Measurements from ENCODE around the gene ENTPD6. TPM values are rescaled to one million over a fixed set of nuclear protein-coding genes. Genes with fewer than 3 reads are reported as not detected.

The ENTPD6 gene
- polyA plus RNA-seq, 4 donors: 84.1 to 242 (median 140) TPM

DNA sequence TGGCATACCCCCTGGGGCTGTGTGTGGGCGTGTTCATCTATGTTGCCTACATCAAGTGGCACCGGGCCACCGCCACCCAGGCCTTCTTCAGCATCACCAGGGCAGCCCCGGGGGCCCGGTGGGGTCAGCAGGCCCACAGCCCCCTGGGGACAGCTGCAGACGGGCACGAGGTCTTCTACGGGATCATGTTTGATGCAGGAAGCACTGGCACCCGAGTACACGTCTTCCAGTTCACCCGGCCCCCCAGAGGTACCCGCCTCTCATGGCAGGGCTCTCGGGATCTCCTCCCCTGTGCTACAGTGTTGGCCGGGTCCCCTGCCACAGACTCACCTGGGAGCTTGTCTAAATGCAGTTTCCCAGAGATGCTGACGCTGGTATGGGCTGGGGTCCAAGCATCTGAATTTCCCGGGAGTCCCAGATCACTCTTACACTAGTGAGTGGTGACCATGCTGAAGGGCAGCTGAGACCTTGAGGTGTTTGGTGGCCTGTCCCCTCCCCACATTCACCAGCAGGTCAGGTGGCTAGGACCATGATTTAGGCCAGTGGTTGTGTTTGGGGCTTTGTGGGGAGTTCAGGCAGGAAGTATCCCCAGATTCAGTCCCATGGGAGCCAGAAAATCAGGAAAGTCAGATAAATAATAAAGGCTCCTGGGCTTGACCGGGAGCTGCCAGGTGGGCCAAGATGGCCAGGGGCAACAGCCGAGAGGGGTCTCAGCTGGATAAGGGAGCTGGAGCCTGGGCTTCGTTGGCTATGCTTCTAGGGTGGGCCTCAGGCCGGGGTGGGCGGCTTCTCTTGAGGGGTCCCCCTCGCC, 11.8 kb downstream of the ENTPD6 start:
- H3K9me3 ChIP-seq (ENCODE audit: control insufficient read depth in 2 of 2, insufficient read depth in 1 of 2, low read depth in 1 of 2, low read length in 1 of 2): no peaks in the 10 kb centered on the region
- 92 to 95% (median 94%) methylated on average over 21 to 22 of the region's 22 CpGs for WGBS, 3 donors
- H3K27ac ChIP-seq (ENCODE audit: low read depth in 1 of 3, low read length in 2 of 3): no peak overlapping the region
- H3K27me3 ChIP-seq (ENCODE audit: control insufficient read depth in 3 of 3, insufficient read depth in 3 of 3, low read length in 3 of 3): no peaks in the 10 kb centered on the region
- FAIRE-seq (no peak), DNase-seq (no peak)
- H3K4me1 ChIP-seq (ENCODE audit: control insufficient read depth in 3 of 3, insufficient read depth in 2 of 3, low read depth in 1 of 3, low read length in 2 of 3): no peaks in the 10 kb centered on the region
- no peak overlapping the region for H3K4me3 ChIP-seq (ENCODE audit: low read depth in 1 of 3, low read length in 3 of 3)
- peaks cover 0 to 45% (median 6%) of the 10 kb centered on the region in 3 donors for H3K36me3 ChIP-seq (ENCODE audit: control insufficient read depth in 3 of 3, insufficient read depth in 2 of 3, low read depth in 1 of 3, low read length in 3 of 3)

DNA sequence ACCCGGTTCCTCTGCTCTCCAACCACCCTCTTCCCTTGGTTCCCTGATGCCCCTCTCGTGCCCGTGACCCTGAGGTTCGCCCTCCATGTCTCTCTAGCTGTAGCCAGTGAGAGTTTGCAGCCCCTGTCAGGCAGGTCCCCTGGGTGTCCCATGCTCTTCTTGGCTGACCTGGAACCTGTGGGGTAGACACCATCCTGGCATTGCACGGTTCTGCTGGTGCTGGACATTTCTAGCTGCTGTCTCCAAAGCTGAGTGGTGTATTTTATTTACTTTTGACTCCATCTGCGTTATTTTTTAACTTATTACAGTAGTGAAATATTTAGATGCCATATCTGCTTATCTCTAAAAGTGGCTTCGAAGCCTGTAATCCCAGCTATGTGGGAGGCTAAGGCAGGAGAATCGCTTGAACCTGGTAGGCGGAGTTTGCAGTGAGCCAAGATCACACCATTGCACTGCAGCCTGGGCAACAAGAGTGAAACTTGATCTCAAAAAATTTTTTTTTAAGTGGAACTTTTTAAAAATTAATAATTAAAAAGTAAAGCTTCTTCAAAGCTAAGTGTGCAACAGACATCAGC, 12.5 kb downstream of the ENTPD6 start:
- Histone ChIP-seq H3K27me3 (ENCODE audit: control insufficient read depth in 3 of 3, insufficient read depth in 3 of 3, low read length in 3 of 3) (no peaks in the 10 kb centered on the region), H3K9me3 (ENCODE audit: control insufficient read depth in 2 of 2, insufficient read depth in 1 of 2, low read depth in 1 of 2, low read length in 1 of 2) (no peaks in the 10 kb centered on the region), H3K4me1 (ENCODE audit: control insufficient read depth in 3 of 3, insufficient read depth in 2 of 3, low read depth in 1 of 3, low read length in 2 of 3) (no peaks in the 10 kb centered on the region), H3K27ac (ENCODE audit: low read depth in 1 of 3, low read length in 2 of 3) (no peak overlapping the region), H3K4me3 (ENCODE audit: low read depth in 1 of 3, low read length in 3 of 3) (no peak overlapping the region), H3K36me3 (ENCODE audit: control insufficient read depth in 3 of 3, insufficient read depth in 2 of 3, low read depth in 1 of 3, low read length in 3 of 3) (peaks cover 0 to 48% (median 6%) of the 10 kb centered on the region in 3 donors)
- WGBS, 3 donors: 86 to 87% (median 86%) methylated on average over 9 of the region's 9 CpGs
- DNase-seq (no peak), FAIRE-seq (no peak)

DNA sequence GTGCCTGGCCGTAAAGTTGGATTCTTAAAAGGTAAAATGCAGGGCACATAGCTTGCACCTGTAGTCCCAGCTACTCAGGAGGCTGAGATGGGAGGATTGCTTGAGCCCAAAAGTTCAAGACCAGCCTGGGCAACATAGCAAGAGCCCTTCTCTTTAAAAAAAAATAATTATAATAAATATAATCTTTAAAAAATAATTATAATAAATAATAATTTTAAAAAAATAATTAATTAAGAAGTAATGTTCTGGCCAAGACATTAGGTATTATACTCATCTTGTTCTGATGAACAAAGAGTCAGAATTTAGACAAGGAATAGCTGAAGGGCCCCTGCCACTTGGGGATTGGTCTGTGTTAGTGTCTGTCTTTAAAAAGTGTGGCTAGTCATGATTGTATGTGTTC, 13.9 kb downstream of the ENTPD6 start:
- peaks cover 3 to 62% (median 13%) of the 10 kb centered on the region in 3 donors for H3K36me3 ChIP-seq (ENCODE audit: control insufficient read depth in 3 of 3, insufficient read depth in 2 of 3, low read depth in 1 of 3, low read length in 3 of 3)
- 93 to 100% (median 96%) methylated on average over 1 of the region's 1 CpG for WGBS, 3 donors
- FAIRE-seq: no peak
- H3K9me3 ChIP-seq (ENCODE audit: control insufficient read depth in 2 of 2, insufficient read depth in 1 of 2, low read depth in 1 of 2, low read length in 1 of 2): no peaks in the 10 kb centered on the region
- H3K27ac ChIP-seq (ENCODE audit: low read depth in 1 of 3, low read length in 2 of 3): no peak overlapping the region
- no peaks in the 10 kb centered on the region for H3K4me1 ChIP-seq (ENCODE audit: control insufficient read depth in 3 of 3, insufficient read depth in 2 of 3, low read depth in 1 of 3, low read length in 2 of 3)
- H3K27me3 ChIP-seq (ENCODE audit: control insufficient read depth in 3 of 3, insufficient read depth in 3 of 3, low read length in 3 of 3): no peaks in the 10 kb centered on the region
- no peak overlapping the region for H3K4me3 ChIP-seq (ENCODE audit: low read depth in 1 of 3, low read length in 3 of 3)
- DNase-seq: no peak

DNA sequence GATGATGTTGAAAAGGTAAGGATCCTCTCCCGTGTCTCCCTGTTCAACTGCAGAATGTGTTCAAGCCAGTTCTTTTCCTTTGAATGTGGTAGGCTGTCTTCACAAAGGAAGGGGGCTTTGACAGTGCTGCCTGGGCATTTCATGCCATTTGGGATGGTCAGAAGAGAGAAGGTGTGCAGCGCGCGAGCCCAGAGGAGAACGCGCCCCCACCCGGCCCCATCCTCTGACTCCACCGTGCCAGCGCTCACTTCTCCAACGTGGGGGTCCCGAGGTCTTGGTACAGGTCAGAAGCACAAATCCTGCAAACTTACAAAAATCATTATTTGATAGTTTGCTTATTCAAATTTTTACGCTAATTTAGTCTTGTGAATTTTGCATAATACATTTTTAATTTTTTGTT, 14.4 kb downstream of the ENTPD6 start:
- 95 to 98% (median 96%) methylated on average over 12 of the region's 12 CpGs for WGBS, 3 donors
- no peaks in the 10 kb centered on the region for H3K4me1 ChIP-seq (ENCODE audit: control insufficient read depth in 3 of 3, insufficient read depth in 2 of 3, low read depth in 1 of 3, low read length in 2 of 3)
- no peak for DNase-seq
- no peak overlapping the region for H3K27ac ChIP-seq (ENCODE audit: low read depth in 1 of 3, low read length in 2 of 3)
- no peak for FAIRE-seq
- peaks cover 3 to 63% (median 13%) of the 10 kb centered on the region in 3 donors for H3K36me3 ChIP-seq (ENCODE audit: control insufficient read depth in 3 of 3, insufficient read depth in 2 of 3, low read depth in 1 of 3, low read length in 3 of 3)
- H3K9me3 ChIP-seq (ENCODE audit: control insufficient read depth in 2 of 2, insufficient read depth in 1 of 2, low read depth in 1 of 2, low read length in 1 of 2): no peaks in the 10 kb centered on the region
- no peaks in the 10 kb centered on the region for H3K27me3 ChIP-seq (ENCODE audit: control insufficient read depth in 3 of 3, insufficient read depth in 3 of 3, low read length in 3 of 3)
- H3K4me3 ChIP-seq (ENCODE audit: low read depth in 1 of 3, low read length in 3 of 3): no peak overlapping the region

DNA sequence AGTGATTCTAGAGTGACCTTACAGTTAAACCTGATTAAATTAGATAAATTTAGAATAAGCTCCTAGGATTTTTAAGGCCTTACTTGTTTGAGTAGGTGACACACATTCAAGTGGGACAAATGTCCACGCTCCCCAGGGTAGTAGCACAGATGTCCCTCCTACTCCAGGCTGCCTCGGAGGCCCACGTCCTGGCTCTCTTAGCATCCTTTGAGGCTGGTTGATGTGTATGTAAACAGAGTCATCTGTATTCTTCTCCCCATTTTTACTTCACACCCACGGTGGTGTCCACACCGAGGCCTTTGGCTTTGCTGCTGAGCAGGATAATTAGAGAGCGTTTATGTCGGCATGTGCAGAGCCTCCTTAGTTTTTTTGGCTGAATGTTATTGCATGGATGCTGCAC, 15.8 kb downstream of the ENTPD6 start:
- 86 to 90% (median 90%) methylated on average over 7 of the region's 7 CpGs for WGBS, 3 donors
- Histone ChIP-seq H3K9me3 (ENCODE audit: control insufficient read depth in 2 of 2, insufficient read depth in 1 of 2, low read depth in 1 of 2, low read length in 1 of 2) (no peaks in the 10 kb centered on the region), H3K4me3 (ENCODE audit: low read depth in 1 of 3, low read length in 3 of 3) (no peak overlapping the region), H3K27ac (ENCODE audit: low read depth in 1 of 3, low read length in 2 of 3) (no peak overlapping the region), H3K27me3 (ENCODE audit: control insufficient read depth in 3 of 3, insufficient read depth in 3 of 3, low read length in 3 of 3) (no peaks in the 10 kb centered on the region), H3K36me3 (ENCODE audit: control insufficient read depth in 3 of 3, insufficient read depth in 2 of 3, low read depth in 1 of 3, low read length in 3 of 3) (peaks cover 8 to 64% (median 14%) of the 10 kb centered on the region in 3 donors), H3K4me1 (ENCODE audit: control insufficient read depth in 3 of 3, insufficient read depth in 2 of 3, low read depth in 1 of 3, low read length in 2 of 3) (no peaks in the 10 kb centered on the region)
- no peak for FAIRE-seq
- DNase-seq: no peak

DNA sequence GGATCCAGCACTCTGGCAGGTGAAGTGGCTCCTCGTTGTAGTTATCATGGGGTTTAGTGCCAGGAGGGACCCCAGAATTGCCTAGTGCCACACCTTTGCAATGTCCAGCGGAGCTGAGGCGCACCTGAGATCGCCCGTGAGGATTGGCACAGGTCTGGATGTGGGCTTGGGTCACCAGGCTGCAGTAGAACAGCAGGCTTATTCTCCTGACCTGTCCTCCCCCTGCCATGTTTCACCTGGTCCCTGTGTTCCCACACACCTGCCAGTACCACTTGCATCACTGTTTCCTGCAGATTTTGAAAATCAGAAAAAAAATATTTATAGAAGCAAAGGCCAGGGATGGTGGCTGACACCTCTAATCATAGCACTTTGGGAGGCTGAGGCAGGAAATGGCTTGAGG, 16.7 kb downstream of the ENTPD6 start:
- no peaks in the 10 kb centered on the region for H3K27me3 ChIP-seq (ENCODE audit: control insufficient read depth in 3 of 3, insufficient read depth in 3 of 3, low read length in 3 of 3)
- DNase-seq (no peak), FAIRE-seq (no peak)
- H3K9me3 ChIP-seq (ENCODE audit: control insufficient read depth in 2 of 2, insufficient read depth in 1 of 2, low read depth in 1 of 2, low read length in 1 of 2): no peaks in the 10 kb centered on the region
- WGBS, 3 donors: 79 to 96% (median 79%) methylated on average over 5 of the region's 5 CpGs
- no peak overlapping the region for H3K4me3 ChIP-seq (ENCODE audit: low read depth in 1 of 3, low read length in 3 of 3)
- no peaks in the 10 kb centered on the region for H3K4me1 ChIP-seq (ENCODE audit: control insufficient read depth in 3 of 3, insufficient read depth in 2 of 3, low read depth in 1 of 3, low read length in 2 of 3)
- H3K27ac ChIP-seq (ENCODE audit: low read depth in 1 of 3, low read length in 2 of 3): no peak overlapping the region
- peaks cover 12 to 65% (median 17%) of the 10 kb centered on the region in 3 donors for H3K36me3 ChIP-seq (ENCODE audit: control insufficient read depth in 3 of 3, insufficient read depth in 2 of 3, low read depth in 1 of 3, low read length in 3 of 3)

DNA sequence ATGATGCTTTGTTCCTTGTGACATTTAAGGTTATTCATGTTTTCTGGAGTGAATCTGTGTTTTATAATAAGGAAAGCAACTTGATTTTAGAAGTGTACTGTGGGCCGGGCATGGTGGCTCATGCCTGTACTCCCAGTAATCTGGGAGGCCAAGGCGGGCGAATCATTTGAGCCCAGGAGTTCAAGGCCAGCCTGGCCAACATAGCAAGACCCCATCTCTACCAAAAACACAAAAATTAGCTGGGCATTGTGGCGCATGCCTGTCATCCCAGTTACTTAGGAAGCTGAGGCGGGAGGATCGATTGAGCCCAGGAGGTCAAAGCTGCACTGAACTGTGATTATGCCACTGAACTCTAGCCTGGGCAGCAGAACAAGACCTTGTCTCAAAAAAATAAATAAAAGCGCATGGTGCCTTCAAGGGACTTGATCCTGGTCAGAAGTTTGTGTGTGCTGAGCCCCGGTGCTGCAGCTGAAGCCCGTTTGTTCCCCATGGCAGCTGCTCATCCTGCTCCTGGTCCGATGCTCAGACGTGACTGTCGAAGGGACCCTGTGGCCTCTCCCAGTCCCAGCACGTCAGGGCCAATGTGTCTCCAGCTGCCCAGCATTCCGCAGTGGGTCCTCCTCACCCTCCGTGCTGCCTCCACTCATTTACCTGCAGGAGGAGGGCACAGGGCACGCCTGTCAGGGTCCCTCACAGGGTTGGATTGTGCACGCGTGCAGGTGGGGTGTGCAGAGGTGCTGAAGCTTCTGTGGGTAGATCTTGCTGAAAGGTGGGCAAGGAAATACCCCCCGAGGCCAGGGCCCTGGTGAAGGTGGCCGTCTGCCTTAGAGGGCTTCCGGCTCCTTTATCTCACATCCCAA, 18.3 kb downstream of the ENTPD6 start:
- no peak for DNase-seq
- Histone ChIP-seq H3K4me3 (ENCODE audit: low read depth in 1 of 3, low read length in 3 of 3) (no peak overlapping the region), H3K27me3 (ENCODE audit: control insufficient read depth in 3 of 3, insufficient read depth in 3 of 3, low read length in 3 of 3) (no peaks in the 10 kb centered on the region), H3K4me1 (ENCODE audit: control insufficient read depth in 3 of 3, insufficient read depth in 2 of 3, low read depth in 1 of 3, low read length in 2 of 3) (no peaks in the 10 kb centered on the region), H3K9me3 (ENCODE audit: control insufficient read depth in 2 of 2, insufficient read depth in 1 of 2, low read depth in 1 of 2, low read length in 1 of 2) (no peaks in the 10 kb centered on the region), H3K36me3 (ENCODE audit: control insufficient read depth in 3 of 3, insufficient read depth in 2 of 3, low read depth in 1 of 3, low read length in 3 of 3) (peaks cover 12 to 74% (median 19%) of the 10 kb centered on the region in 3 donors), H3K27ac (ENCODE audit: low read depth in 1 of 3, low read length in 2 of 3) (no peak overlapping the region)
- 93 to 96% (median 95%) methylated on average over 21 of the region's 21 CpGs for WGBS, 3 donors
- FAIRE-seq: no peak

DNA sequence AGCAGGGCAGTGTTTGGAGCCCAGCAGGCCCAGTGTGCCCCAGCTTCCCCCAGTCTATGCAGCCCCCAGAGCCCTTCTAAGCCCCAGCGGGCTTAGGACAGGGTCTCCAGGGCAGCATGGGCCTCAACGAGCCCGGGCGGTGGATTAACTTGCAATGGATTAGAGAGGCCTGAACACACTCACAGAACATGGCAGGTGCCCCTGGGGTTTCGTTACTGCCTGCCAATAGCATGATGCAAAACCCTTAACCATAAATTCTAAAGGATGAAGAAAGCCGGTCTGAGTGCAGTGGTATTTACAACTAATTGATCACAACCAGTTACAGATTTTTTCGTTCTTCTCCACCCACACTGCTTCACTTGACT, 18.9 kb downstream of the ENTPD6 start:
- H3K9me3 ChIP-seq (ENCODE audit: control insufficient read depth in 2 of 2, insufficient read depth in 1 of 2, low read depth in 1 of 2, low read length in 1 of 2): no peaks in the 10 kb centered on the region
- no peaks in the 10 kb centered on the region for H3K27me3 ChIP-seq (ENCODE audit: control insufficient read depth in 3 of 3, insufficient read depth in 3 of 3, low read length in 3 of 3)
- DNase-seq (no peak), FAIRE-seq (no peak)
- no peak overlapping the region for H3K27ac ChIP-seq (ENCODE audit: low read depth in 1 of 3, low read length in 2 of 3)
- H3K4me1 ChIP-seq (ENCODE audit: control insufficient read depth in 3 of 3, insufficient read depth in 2 of 3, low read depth in 1 of 3, low read length in 2 of 3): no peaks in the 10 kb centered on the region
- no peak overlapping the region for H3K4me3 ChIP-seq (ENCODE audit: low read depth in 1 of 3, low read length in 3 of 3)
- peaks cover 12 to 79% (median 19%) of the 10 kb centered on the region in 3 donors for H3K36me3 ChIP-seq (ENCODE audit: control insufficient read depth in 3 of 3, insufficient read depth in 2 of 3, low read depth in 1 of 3, low read length in 3 of 3)
- 75 to 93% (median 88%) methylated on average over 7 of the region's 7 CpGs for WGBS, 3 donors
